Stimulated activated CD8-positive, alpha-beta memory T cell treated with anti-CD3 and anti-CD28 coated beads, Interleukin-15, amount 100 ng/mL, for 1 hour (primary cell): ENCODE data around the gene ZDHHC11.
"Not testable (repeated sequence)": the region's sequence is repeated elsewhere in the genome, so short reads cannot be mapped to it uniquely, and the experiment has no call there.

Experiments used
- DNase-seq: peaks from one replicate; pipeline ENCODE4 v3.0.0-alpha.2; 2020; ENCODE audit warnings: low read depth

The ZDHHC11 gene

GRCh38 chr5:760363-761058 is 90.3 kb downstream of the ZDHHC11 start:
- DNase-seq: no peak

GRCh38 chr5:759781-760362 is 90.9 kb downstream of the ZDHHC11 start:
- no peak for DNase-seq

GRCh38 chr5:759111-759751 is 91.6 kb downstream of the ZDHHC11 start:
- DNase-seq: no peak

GRCh38 chr5:758698-759053 is 92.1 kb downstream of the ZDHHC11 start:
- no peak for DNase-seq

DNA sequence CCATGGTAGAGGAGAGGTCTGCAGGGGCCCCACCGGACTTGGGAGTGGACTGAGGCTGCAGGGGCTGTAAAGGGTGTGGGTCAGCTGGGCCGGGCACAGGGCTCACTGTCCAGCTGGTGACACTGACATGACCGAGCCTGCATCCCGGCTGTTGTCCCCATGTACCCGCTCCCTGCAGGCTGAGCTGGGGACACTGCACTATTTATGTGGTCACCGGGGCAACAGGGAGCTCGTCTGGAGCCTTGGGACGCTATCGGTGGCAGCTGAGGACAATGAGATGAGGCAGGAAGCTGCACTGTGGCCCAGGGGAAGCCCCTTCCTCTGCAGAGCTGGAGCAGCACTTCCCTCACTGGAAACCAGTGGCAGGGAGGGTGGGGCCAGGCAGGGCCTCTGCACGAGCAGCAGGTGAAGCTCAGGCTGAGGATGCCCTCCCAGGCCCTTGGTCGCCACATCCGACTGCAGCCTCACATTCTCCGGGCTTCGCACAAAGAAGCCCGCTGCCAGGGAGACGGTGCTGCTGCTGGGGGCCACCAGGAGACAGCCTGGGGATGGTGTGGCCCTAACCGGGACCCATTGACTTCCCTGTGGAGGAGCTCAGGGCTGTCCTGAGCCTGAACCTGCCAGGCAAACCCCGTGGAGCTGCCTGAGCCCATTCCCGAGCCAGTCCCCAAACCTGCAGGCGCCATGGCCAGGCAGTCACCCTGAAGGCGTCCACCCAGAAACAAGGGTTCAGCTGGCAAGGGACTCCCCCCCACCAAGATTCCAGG is 92.7 kb downstream of the ZDHHC11 start:
- DNase-seq: no peak

DNA sequence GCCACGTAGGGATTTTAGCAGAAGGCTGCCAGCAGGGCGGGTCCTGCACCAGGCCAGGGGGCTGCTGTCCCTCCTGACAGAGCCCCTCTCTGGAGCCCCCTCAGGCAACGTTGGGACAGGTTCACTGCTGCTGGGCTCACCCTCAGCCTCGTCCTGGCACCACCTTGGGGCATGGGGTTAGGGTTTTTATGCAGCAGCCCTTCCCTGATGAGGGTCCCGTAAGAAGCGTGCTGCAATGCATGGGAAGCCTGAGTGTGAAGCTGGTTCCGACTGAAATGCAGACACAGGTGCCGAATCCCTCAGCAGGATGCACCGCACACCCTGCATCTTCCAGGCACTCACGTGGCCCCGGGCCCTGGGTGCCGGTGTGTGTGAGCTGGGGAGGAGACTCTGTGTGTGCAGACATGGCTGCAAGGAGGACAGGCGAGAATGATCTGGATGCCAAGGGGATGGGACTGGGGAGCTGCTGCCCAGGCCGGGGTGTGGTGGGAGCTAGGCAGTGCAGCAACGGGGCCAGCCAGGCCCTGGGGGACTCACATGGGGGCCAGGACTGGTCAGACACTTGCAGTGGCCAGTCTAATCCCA is 93.3 kb downstream of the ZDHHC11 start:
- DNase-seq: no peak

GRCh38 chr5:756865-757345 is 93.9 kb downstream of the ZDHHC11 start:
- DNase-seq: no peak

- no peak for DNase-seq
Observed at GRCh38 chr5:756171-756570, 94.6 kb downstream of the ZDHHC11 start.

- not testable (repeated sequence) for DNase-seq
Observed at GRCh38 chr5:754143-754632, 96.6 kb downstream of the ZDHHC11 start.

DNA sequence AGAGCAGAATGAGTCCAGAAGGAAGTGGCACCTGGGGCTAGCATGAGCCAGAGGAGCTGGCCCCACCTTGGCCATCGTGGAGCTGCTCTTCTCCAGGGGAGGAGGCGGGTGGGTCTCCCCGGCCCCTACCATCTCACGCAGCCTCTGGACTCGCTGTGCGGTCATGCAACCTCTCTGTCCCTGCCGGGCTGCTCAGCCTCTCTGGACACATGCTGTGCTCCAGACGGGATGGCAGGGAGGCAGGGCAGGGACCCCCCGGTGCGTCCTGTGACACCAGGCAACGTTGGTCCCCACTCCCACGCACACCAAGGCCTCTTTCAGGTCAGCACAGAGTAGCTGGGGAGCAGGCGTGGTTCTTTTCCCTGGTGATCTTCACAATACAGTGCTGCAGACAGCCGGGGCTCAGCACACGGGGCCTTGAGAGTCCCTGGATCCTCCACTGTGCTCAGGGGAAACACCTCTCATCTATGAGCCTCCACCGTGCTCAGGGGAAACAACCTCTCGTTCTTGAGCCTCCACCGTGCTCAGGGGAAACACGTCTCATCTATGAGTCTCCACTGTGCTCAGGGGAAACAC is 97.1 kb downstream of the ZDHHC11 start:
- DNase-seq: not testable (repeated sequence)

DNA sequence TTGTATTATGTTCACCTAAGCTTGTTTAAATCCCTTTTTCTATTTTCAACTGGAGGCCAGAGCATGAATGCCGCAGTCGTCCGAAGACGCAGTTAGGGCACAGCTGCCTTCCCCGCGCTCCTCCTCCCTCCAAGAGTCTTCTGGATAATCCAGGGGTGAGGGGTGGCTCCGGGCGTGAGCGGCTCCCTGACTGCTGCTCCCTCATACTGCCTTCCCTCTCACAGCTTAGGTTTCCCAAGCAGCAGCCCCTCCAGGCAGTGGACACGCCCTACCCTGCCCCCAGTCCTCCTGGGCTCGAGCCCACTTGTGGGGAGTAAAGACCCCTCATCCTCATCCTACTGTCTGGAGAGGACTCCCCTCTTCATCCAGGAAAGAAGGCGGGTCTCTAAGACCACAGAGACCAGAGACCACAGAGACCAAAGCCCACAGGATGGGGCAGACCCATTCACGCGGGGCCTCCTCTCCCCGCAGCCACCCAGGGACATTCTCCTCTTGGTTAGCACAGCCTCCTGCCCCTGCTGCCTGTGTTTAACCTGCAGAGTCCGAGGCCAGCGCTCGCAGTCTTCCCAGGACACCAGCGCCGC is 98.2 kb downstream of the ZDHHC11 start:
- DNase-seq: not testable (repeated sequence)

DNA sequence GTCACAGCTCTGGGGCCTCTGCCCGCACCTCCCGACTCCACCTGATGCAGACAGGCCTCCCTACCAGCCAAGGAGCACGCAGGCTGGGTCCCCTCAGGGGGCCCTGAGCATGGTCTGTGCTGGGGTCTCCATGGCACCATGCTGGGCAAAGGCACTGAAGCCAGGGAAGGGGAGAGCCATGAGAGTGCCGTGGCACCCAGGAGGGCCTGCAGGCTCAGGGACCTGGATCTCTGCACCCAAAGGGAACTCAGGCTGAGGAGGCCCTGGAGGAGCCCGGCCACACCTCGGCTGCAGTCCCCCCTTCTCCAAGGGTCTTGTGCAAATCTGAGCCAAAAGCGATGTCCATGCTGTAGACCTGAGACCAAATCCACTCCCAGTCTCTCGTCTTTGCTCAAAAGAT is 98.8 kb downstream of the ZDHHC11 start:
- DNase-seq: not testable (repeated sequence)

- DNase-seq: no peak
Observed at GRCh38 chr5:751496-751895, 99.3 kb downstream of the ZDHHC11 start.

DNA sequence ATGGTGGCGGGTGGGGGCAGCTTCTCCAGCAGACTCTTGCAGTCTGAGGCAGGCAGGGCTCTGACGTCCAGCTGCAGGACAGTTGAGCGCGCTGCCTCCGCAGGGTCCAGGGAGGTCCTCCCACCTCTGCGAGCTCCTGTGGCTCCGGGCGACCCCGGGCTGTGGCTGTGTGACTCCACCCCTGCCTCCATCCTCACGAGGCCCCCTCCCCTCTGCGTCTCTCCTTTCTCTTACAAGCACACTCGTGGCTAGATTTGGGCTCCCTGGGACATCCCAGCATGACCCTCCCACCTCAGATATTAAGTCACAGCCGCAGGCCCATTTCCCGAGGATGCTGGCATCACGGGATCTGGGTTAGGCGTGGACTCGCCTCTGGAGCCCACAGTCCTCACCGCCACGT is 100.6 kb downstream of the ZDHHC11 start:
- DNase-seq: not testable (repeated sequence)

- no peak for DNase-seq
Observed at GRCh38 chr5:749101-749670, 101.6 kb downstream of the ZDHHC11 start.

GRCh38 chr5:748011-748980 is 102.5 kb downstream of the ZDHHC11 start:
- DNase-seq: not testable (repeated sequence)

DNA sequence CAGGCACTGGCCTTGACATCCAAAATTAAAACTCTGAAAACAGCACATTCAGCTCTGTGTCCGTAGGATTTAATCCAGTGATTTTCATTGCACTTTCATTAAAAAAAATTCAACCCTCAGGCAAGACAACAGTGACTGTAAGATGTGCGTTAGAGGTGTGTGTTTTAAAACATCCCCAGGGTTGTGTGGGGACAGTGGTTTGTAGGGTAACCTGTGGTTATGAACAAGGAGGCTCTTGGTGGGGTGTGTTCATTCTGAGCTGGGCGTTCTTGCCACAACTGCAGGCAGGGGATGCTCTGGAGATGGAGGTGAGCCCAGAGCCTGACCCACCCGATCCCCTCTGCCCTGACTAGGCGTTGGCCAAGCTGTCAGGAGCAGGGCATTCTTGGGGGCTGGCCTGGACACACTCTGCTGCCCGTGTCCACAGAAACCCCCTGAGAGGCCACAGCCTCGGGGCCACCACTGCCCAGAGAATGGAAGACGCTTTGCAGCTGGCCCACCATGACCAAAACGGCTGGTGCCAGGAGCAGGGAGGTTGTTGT is 103.4 kb downstream of the ZDHHC11 start:
- not testable (repeated sequence) for DNase-seq

- no peak for DNase-seq
Observed at GRCh38 chr5:746258-746761, 104.5 kb downstream of the ZDHHC11 start.
